Endothelial cell of umbilical vein (primary cell): Measurements from ENCODE around the gene FGR. TPM values are rescaled to one million over a fixed set of nuclear protein-coding genes. Genes with fewer than 3 reads are reported as not detected.

Experiments used
- BruUV-seq: library from RNA; stranded (reverse); fragments of 400-500 nt; replicated peaks from 2 replicates; lab custom pipeline; 2021; lab: Mats Ljungman, UMichigan
- CTCF ChIA-PET: fragments of 300-600, 350-600 bp; sonication (Branson Sonifier 250); formaldehyde crosslinking; loops from one replicate; lab custom pipeline; 2021; ENCODE audit warnings: antibody characterized with exemption, inconsistent platforms; lab: Charles Lee
- POLR2A ChIA-PET: fragments of 300-600, 350-600 bp; sonication (Branson Sonifier 250); formaldehyde crosslinking; loops from one replicate; lab custom pipeline; 2021; ENCODE audit warnings: antibody characterized with exemption, inconsistent platforms; lab: Charles Lee
- DNase-seq: peaks from one replicate; pipeline ENCODE4 v3.0.0-alpha.2; 2011; ENCODE audit warnings: low read depth, low spot score
- FAIRE-seq: peaks from 2 replicates; lab custom pipeline; 2011; peaks lifted over from hg19 to GRCh38; lab: Jason Lieb, UNC
- H2AFZ ChIP-seq: 2 replicates; pipeline ENCODE4 v1.6.0; 2012; ENCODE audit warnings: low read depth, low read length, control low read depth, inconsistent platforms
- H3K27ac ChIP-seq: 2 replicates; pipeline ENCODE4 v1.5.1; 2011; ENCODE audit warnings: low read depth, mild to moderate bottlenecking, control low read depth, low read length, moderate library complexity; ENCODE audit not compliant: insufficient read depth
- H3K27me3 ChIP-seq, 2 experiments: 2 replicates each; pipeline versions ENCODE4 v1.6.0 to v1.6.1; 2011; ENCODE audit warnings: low read length in 2 of 2, mixed read lengths in 1 of 2; ENCODE audit not compliant: control insufficient read depth in 2 of 2, insufficient read depth in 2 of 2
- H3K36me3 ChIP-seq, 2 experiments: 2 replicates in 1 of 2; 3 replicates in 1 of 2; pipeline ENCODE4 v1.5.1; 2011; ENCODE audit warnings: low read length in 2 of 2, mild to moderate bottlenecking in 1 of 2, moderate library complexity in 1 of 2; ENCODE audit not compliant: control insufficient read depth in 2 of 2, insufficient read depth in 2 of 2; ENCODE audit errors: extremely low read depth in 1 of 2
- H3K4me1 ChIP-seq: 3 replicates; pipeline ENCODE4 v1.5.1; 2011; ENCODE audit warnings: mild to moderate bottlenecking, low read length; ENCODE audit not compliant: control insufficient read depth, insufficient read depth; ENCODE audit errors: extremely low read depth
- H3K4me2 ChIP-seq: 2 replicates; pipeline ENCODE4 v1.6.1; 2011; ENCODE audit warnings: low read length, control low read depth, mixed read lengths; ENCODE audit not compliant: insufficient read depth
- H3K4me3 ChIP-seq, 3 experiments: fragments of 200-600 bp in 1 of 3; sonication (generic), shearing (Covaris generic) in 1 of 3; replicated peaks in 1 of 3; 2 replicates each; pipeline ENCODE4 v1.5.1; 2011 to 2016; ENCODE audit warnings: control low read depth in 3 of 3, low read length in 3 of 3, mild to moderate bottlenecking in 2 of 3, inconsistent platforms in 1 of 3, low read depth in 1 of 3, moderate library complexity in 1 of 3; ENCODE audit not compliant: insufficient read depth in 1 of 3
- H3K79me2 ChIP-seq: 2 replicates; pipeline ENCODE4 v1.6.0; 2012; ENCODE audit warnings: low read length, inconsistent platforms; ENCODE audit not compliant: control insufficient read depth, insufficient read depth
- H3K9ac ChIP-seq: replicated peaks from 2 replicates; pipeline ENCODE3; 2011; ENCODE audit warnings: low read length, control low read depth; ENCODE audit not compliant: insufficient read depth; ENCODE audit errors: extremely low read depth
- H3K9me1 ChIP-seq: replicated peaks from 3 replicates; pipeline ENCODE4 v1.6.0; 2011; ENCODE audit warnings: mild to moderate bottlenecking, low read length; ENCODE audit not compliant: control insufficient read depth, insufficient read depth; ENCODE audit errors: extremely low read depth
- H3K9me3 ChIP-seq: replicated peaks from 2 replicates; pipeline ENCODE4 v1.5.1; 2012; ENCODE audit warnings: low read length, inconsistent platforms; ENCODE audit not compliant: control insufficient read depth, insufficient read depth
- H4K20me1 ChIP-seq: replicated peaks from 2 replicates; pipeline ENCODE3; 2011; ENCODE audit warnings: mild to moderate bottlenecking, low read length; ENCODE audit not compliant: control insufficient read depth, insufficient read depth; ENCODE audit errors: extremely low read depth
- CTCF ChIP-seq, 2 donors: IDR thresholded peaks; 1 replicate in 1 of 2; 2 replicates in 1 of 2; pipeline ENCODE4 v1.5.1; 2011; ENCODE audit warnings: low read length in 2 of 2, mild to moderate bottlenecking in 2 of 2, moderate library complexity in 2 of 2, control low read depth in 1 of 2, inconsistent platforms in 1 of 2, low read depth in 1 of 2; ENCODE audit not compliant: insufficient read depth in 1 of 2; ENCODE audit errors: extremely low read depth in 1 of 2
- EZH2 ChIP-seq: IDR thresholded peaks from 2 replicates; pipeline ENCODE4 v1.6.1; 2012; ENCODE audit warnings: borderline replicate concordance, low read depth, mild to moderate bottlenecking, moderate library complexity, low read length, inconsistent platforms; ENCODE audit not compliant: severe bottlenecking
- FOS ChIP-seq: IDR thresholded peaks from 2 replicates; pipeline ENCODE4 v1.6.1; 2011; ENCODE audit warnings: mild to moderate bottlenecking, low read length, moderate library complexity, borderline replicate concordance; ENCODE audit not compliant: insufficient read depth
- GATA2 ChIP-seq: IDR thresholded peaks from 2 replicates; pipeline ENCODE4 v1.7.0; 2011; ENCODE audit warnings: low read depth, mild to moderate bottlenecking, moderate library complexity, mixed read lengths, low read length; ENCODE audit not compliant: insufficient read length, insufficient read depth
- JUN ChIP-seq: IDR thresholded peaks from 2 replicates; pipeline ENCODE4 v1.6.1; 2011; ENCODE audit warnings: borderline replicate concordance, low read depth; ENCODE audit not compliant: insufficient read length, insufficient read depth
- MAX ChIP-seq: IDR thresholded peaks from 2 replicates; pipeline ENCODE4 v1.6.1; 2011; ENCODE audit not compliant: insufficient read depth, insufficient read length
- MYC ChIP-seq: IDR thresholded peaks from one replicate; pipeline ENCODE4 v1.6.1; 2011; ENCODE audit warnings: mild to moderate bottlenecking, low read depth, low read length
- POLR2A ChIP-seq: IDR thresholded peaks from 2 replicates; pipeline ENCODE4 v1.6.1; 2012; ENCODE audit warnings: low read depth, mild to moderate bottlenecking, control low read depth, low read length
- POLR2AphosphoS5 ChIP-seq: IDR thresholded peaks from 2 replicates; pipeline ENCODE4 v1.6.1; 2012; ENCODE audit warnings: low read depth, mild to moderate bottlenecking, control low read depth, low read length, moderate library complexity; ENCODE audit not compliant: insufficient read depth
- dilution Hi-C: fragments of 300-500 bp; cut with MboI; formaldehyde crosslinking; loops from one replicate; pipeline ENCODE4 v1.15.0; 2019; ENCODE audit warnings: low sequenced_read_pairs; ENCODE audit not compliant: extremely low pct_ligation_motif_present
- intact Hi-C: fragments of 100-400 bp; cut with micrococcal nuclease; formaldehyde crosslinking; loops from one replicate; pipeline ENCODE4 v1.10.0; 2022
- polyA plus RNA-seq, 4 experiments: library from polyadenylated mRNA; depleted of rRNA in 3 of 4; stranded (reverse) in 3 of 4; unstranded in 1 of 4; fragments of >200 nt; gene quantifications; 2 replicates each; pipeline versions ENCODE4 v1.2.1 to v1.2.3, GENCODE V29; 2011 to 2012; ENCODE audit warnings: missing spikeins in 1 of 4
- total RNA-seq: library from RNA; stranded (reverse); gene quantifications from 2 replicates; pipeline ENCODE4 v1.2.3, GENCODE V29; 2021

FGR gene
- total and polyA plus RNA-seq, 2 donors (not counting 3 experiments of a cell fraction or from before 2014, with no cell fraction given), result 0.18 TPM; not detected in 1

- Histone ChIP-seq H3K4me1 (peaks cover 23% of the 10 kb centered on the region), H3K9ac (no peak overlapping the region), H3K4me3 (no peak overlapping the region), H2AFZ (no peak overlapping the region), H3K27ac (no peak overlapping the region), H3K36me3 (peaks cover 0 to 5% of the 10 kb centered on the region in 2 experiments), H3K9me3 (no peaks in the 10 kb centered on the region), H3K4me2 (no peak overlapping the region), H3K27me3 (no peaks in the 10 kb centered on the region), H4K20me1 (no peaks in the 10 kb centered on the region), H3K9me1 (no peaks in the 10 kb centered on the region), H3K79me2 (peaks cover 19% of the 10 kb centered on the region)
- DNase-seq (no peak), FAIRE-seq (no peak)
- dilution Hi-C loops, result loop anchor here (25.0 kb wide), 1 partner anchor 185 kb away; no protein-coding TSS in a partner anchor
- intact Hi-C loops, result no loop called here
- POLR2A ChIA-PET, result no interaction called here
- no TSS peak for BruUV-seq
- CTCF ChIA-PET, result interaction anchor here (1.4 to 12.3 kb wide), 3 partner anchors 41 to 232 kb away, joined by 3 to 455 read pairs (median 27); no protein-coding TSS in a partner anchor
- TF ChIP-seq MAX (no peak), MYC (no peak), CTCF (IDR thresholded peaks at IDR 0.05; ENCODE audit: extremely low read depth in 1 of 2, insufficient read depth in 1 of 2, low read depth in 1 of 2, low read length in 2 of 2) (no peak), FOS (no peak), POLR2A (no peak), JUN (no peak), GATA2 (no peak), POLR2AphosphoS5 (no peak), EZH2 (no peak)
Measured at GRCh38 chr1:27597516-27598294, 37.3 kb downstream of the FGR start.
